H1 (cell line): Measurements from ENCODE around the gene PLA2G2E. TPM values are rescaled to one million over a fixed set of nuclear protein-coding genes. Genes with fewer than 3 reads are reported as not detected.

Experiments used
- CTCF ChIA-PET: fragments of 300-600 bp; sonication (Branson Sonifier 250); formaldehyde crosslinking; loops from one replicate; lab custom pipeline; 2021; ENCODE audit not compliant: partially characterized antibody; lab: Charles Lee
- POLR2A ChIA-PET: fragments of 300-600 bp; sonication (Branson Sonifier 250); formaldehyde crosslinking; loops from one replicate; lab custom pipeline; 2021; ENCODE audit warnings: inconsistent platforms; ENCODE audit not compliant: partially characterized antibody; lab: Charles Lee
- DNase-seq, 2 experiments: peaks; one replicate each; pipeline versions ENCODE4 v3.0.0 to v3.0.0-alpha.2; 2010 to 2022; ENCODE audit warnings: low spot score in 2 of 2, low read depth in 1 of 2, mixed read lengths in 1 of 2
- FAIRE-seq: peaks from 2 replicates; lab custom pipeline; 2011; peaks lifted over from hg19 to GRCh38; lab: Jason Lieb, UNC
- H2AFZ ChIP-seq: 2 replicates; pipeline ENCODE4 v1.8.1; 2012; ENCODE audit warnings: low read length, inconsistent platforms
- H2AK5ac ChIP-seq: 2 replicates; pipeline ENCODE4 v1.6.1; 2013; ENCODE audit warnings: low read depth, low read length
- H2BK120ac ChIP-seq: replicated peaks from 2 replicates; pipeline ENCODE3; 2013; ENCODE audit warnings: low read depth, low read length, inconsistent platforms
- H2BK12ac ChIP-seq: 2 replicates; pipeline ENCODE4 v1.6.1; 2013; ENCODE audit warnings: low read depth, low read length
- H2BK15ac ChIP-seq: 2 replicates; pipeline ENCODE4 v1.6.1; 2013; ENCODE audit warnings: low read length
- H2BK20ac ChIP-seq: 2 replicates; pipeline ENCODE4 v1.6.1; 2013; ENCODE audit warnings: low read length
- H2BK5ac ChIP-seq: 2 replicates; pipeline ENCODE4 v1.6.1; 2013; ENCODE audit warnings: low read depth, low read length
- H3K14ac ChIP-seq: 2 replicates; pipeline ENCODE4 v1.6.1; 2013; ENCODE audit warnings: inconsistent platforms; ENCODE audit not compliant: insufficient read length
- H3K18ac ChIP-seq: 2 replicates; pipeline ENCODE4 v1.6.1; 2013; ENCODE audit warnings: low read length; ENCODE audit errors: extremely low read depth
- H3K23ac ChIP-seq: 2 replicates; pipeline ENCODE4 v1.6.1; 2013; ENCODE audit warnings: inconsistent platforms; ENCODE audit not compliant: insufficient read length
- H3K23me2 ChIP-seq: 2 replicates; pipeline ENCODE4 v1.6.1; 2013; ENCODE audit warnings: low read depth, low read length
- H3K27ac ChIP-seq: 2 replicates; pipeline ENCODE4 v1.6.1; 2011; ENCODE audit warnings: low read depth, low read length, inconsistent platforms
- H3K27me3 ChIP-seq, 4 experiments: replicated peaks in 1 of 4; 1 replicate in 1 of 4; 2 replicates in 3 of 4; pipeline versions ENCODE4 v1.6.1 to v1.8.1; 2011 to 2013; ENCODE audit warnings: low read length in 3 of 4, mild to moderate bottlenecking in 3 of 4, inconsistent platforms in 2 of 4, mixed read lengths in 2 of 4, moderate library complexity in 1 of 4; ENCODE audit not compliant: control insufficient read depth in 3 of 4, insufficient read depth in 3 of 4; ENCODE audit errors: extremely low read depth in 1 of 4
- H3K36me3 ChIP-seq, 4 experiments: 2 replicates each; pipeline versions ENCODE4 v1.6.1 to v1.8.1; 2011 to 2013; ENCODE audit warnings: mild to moderate bottlenecking in 4 of 4, low read length in 3 of 4, moderate library complexity in 2 of 4, control low read depth in 1 of 4, inconsistent platforms in 1 of 4; ENCODE audit not compliant: insufficient read depth in 4 of 4, control insufficient read depth in 2 of 4
- H3K4ac ChIP-seq: replicated peaks from 2 replicates; pipeline ENCODE3; 2013; ENCODE audit warnings: low read length, low read depth, mixed read lengths, inconsistent platforms; ENCODE audit not compliant: insufficient read length
- H3K4me1 ChIP-seq, 4 experiments: replicated peaks in 1 of 4; 1 replicate in 1 of 4; 2 replicates in 3 of 4; pipeline versions ENCODE4 v1.6.1 to v1.8.1; 2011 to 2013; ENCODE audit warnings: low read length in 3 of 4, inconsistent platforms in 2 of 4, mixed read lengths in 1 of 4; ENCODE audit not compliant: insufficient read depth in 4 of 4, control insufficient read depth in 3 of 4
- H3K4me2 ChIP-seq, 2 experiments: 2 replicates each; pipeline versions ENCODE4 v1.6.1 to v1.8.1; 2011 to 2013; ENCODE audit warnings: low read depth in 2 of 2, low read length in 2 of 2, control low read depth in 1 of 2, inconsistent platforms in 1 of 2, mild to moderate bottlenecking in 1 of 2; ENCODE audit not compliant: insufficient read depth in 1 of 2
- H3K4me3 ChIP-seq, 4 experiments: fragments of 200-600, 300-600 bp in 1 of 4; sonication (generic), shearing (Covaris generic), sonication (Bioruptor Twin) in 1 of 4; 2 replicates each; pipeline versions ENCODE4 v1.5.1 to v1.8.1; 2011 to 2016; ENCODE audit warnings: low read length in 4 of 4, low read depth in 3 of 4, control low read depth in 2 of 4, inconsistent platforms in 2 of 4, mild to moderate bottlenecking in 2 of 4, mixed read lengths in 1 of 4, moderate library complexity in 1 of 4; ENCODE audit not compliant: insufficient read depth in 2 of 4; ENCODE audit errors: extremely low read depth in 1 of 4
- H3K56ac ChIP-seq: replicated peaks from 2 replicates; pipeline ENCODE3; 2013; ENCODE audit warnings: low read depth, mild to moderate bottlenecking, mixed read lengths, low read length, inconsistent platforms; ENCODE audit not compliant: insufficient read length
- H3K79me1 ChIP-seq: 2 replicates; pipeline ENCODE4 v1.6.1; 2013; ENCODE audit warnings: low read depth, low read length, control low read depth
- H3K79me2 ChIP-seq, 2 experiments: 2 replicates each; pipeline versions ENCODE4 v1.6.1 to v1.8.1; 2012 to 2013; ENCODE audit warnings: low read length in 2 of 2, mild to moderate bottlenecking in 2 of 2, inconsistent platforms in 1 of 2; ENCODE audit not compliant: insufficient read depth in 2 of 2, control insufficient read depth in 1 of 2
- H3K9ac ChIP-seq, 4 experiments: replicated peaks in 1 of 4; 1 replicate in 1 of 4; 2 replicates in 3 of 4; pipeline versions ENCODE4 v1.6.1 to v1.8.1; 2011 to 2013; ENCODE audit warnings: low read depth in 3 of 4, low read length in 3 of 4, control low read depth in 2 of 4, mild to moderate bottlenecking in 2 of 4, moderate library complexity in 2 of 4, inconsistent platforms in 1 of 4; ENCODE audit errors: extremely low read depth in 1 of 4
- H3K9me3 ChIP-seq, 2 experiments: 2 replicates each; pipeline versions ENCODE4 v1.6.1 to v1.8.1; 2012 to 2013; ENCODE audit warnings: mild to moderate bottlenecking in 2 of 2, moderate library complexity in 2 of 2, control low read depth in 1 of 2, inconsistent platforms in 1 of 2, low read depth in 1 of 2, low read length in 1 of 2, mixed read lengths in 1 of 2; ENCODE audit not compliant: insufficient read depth in 2 of 2
- H4K20me1 ChIP-seq, 2 experiments: replicated peaks in 1 of 2; 2 replicates each; pipeline versions ENCODE3 to v1.8.1; 2011 to 2013; ENCODE audit warnings: inconsistent platforms in 2 of 2, low read length in 2 of 2, mild to moderate bottlenecking in 1 of 2; ENCODE audit not compliant: insufficient read depth in 2 of 2, control insufficient read depth in 1 of 2
- H4K5ac ChIP-seq: 2 replicates; pipeline ENCODE4 v1.6.1; 2013; ENCODE audit warnings: low read length, low read depth, mixed read lengths, inconsistent platforms; ENCODE audit not compliant: insufficient read length
- H4K8ac ChIP-seq: 2 replicates; pipeline ENCODE4 v1.8.0; 2013; ENCODE audit warnings: mild to moderate bottlenecking, moderate library complexity, low read length, inconsistent platforms; ENCODE audit not compliant: insufficient read depth; ENCODE audit errors: extremely low read depth
- H4K91ac ChIP-seq: replicated peaks from 2 replicates; pipeline ENCODE3; 2013; ENCODE audit warnings: low read length, mixed read lengths, inconsistent platforms; ENCODE audit not compliant: insufficient read length
- NANOG ChIP-seq: IDR thresholded peaks from 2 replicates; pipeline ENCODE4 v1.6.1; 2011; ENCODE audit warnings: low read length, low read depth, mild to moderate bottlenecking, inconsistent platforms; ENCODE audit not compliant: insufficient read depth, poor library complexity, severe bottlenecking
- SAP30 ChIP-seq: fragments of 300-600 bp; sonication (generic); IDR thresholded peaks from 2 replicates; pipeline ENCODE4 v1.7.1; 2012; ENCODE audit warnings: low read length, moderate library complexity, mild to moderate bottlenecking, inconsistent platforms; ENCODE audit not compliant: insufficient read depth, insufficient replicate concordance
- WGBS, 2 experiments: shearing (Covaris generic) in 1 of 2; methylation state at CpG; one replicate each; pipeline versions ENCODE4 v1.1.6 to v1.1.7; 2013 to 2015; ENCODE audit warnings: low lambda C conversion rate in 2 of 2, mixed read lengths in 2 of 2, inconsistent platforms in 1 of 2, low coverage in 1 of 2, missing lambda C conversion rate in 1 of 2; ENCODE audit not compliant: insufficient replicate concordance in 2 of 2, insufficient coverage in 1 of 2, insufficient read length in 1 of 2; ENCODE audit errors: extremely low coverage in 1 of 2, missing lambda C conversion rate in 1 of 2; 5-methylcytosine and 5-hydroxymethylcytosine counted together
- polyA plus RNA-seq, 7 experiments: library from polyadenylated mRNA; depleted of rRNA in 3 of 7; stranded (reverse) in 5 of 7; unstranded in 2 of 7; fragments of >200 nt in 5 of 7; fragments of 200-250 nt in 2 of 7; gene quantifications; 1 replicate in 5 of 7; 2 replicates in 1 of 7; 4 replicates in 1 of 7; pipeline versions ENCODE4 v1.2.1 to v1.2.3, GENCODE V29; 2011 to 2013; ENCODE audit warnings: missing spikeins in 2 of 7, mixed read lengths in 2 of 7
- total RNA-seq: library from RNA; stranded (reverse); fragmentation: NEBNext Ultra II Directional; extraction: Animal tissue kit (Norgen Biotek cat#: 25700); gene quantifications from 2 replicates; pipeline ENCODE4 v1.2.1, GENCODE V29; 2021

PLA2G2E gene
- total and polyA plus RNA-seq, 2 of the 8 experiments (the other 6 are each of a cell fraction or from before 2014, with no cell fraction given), result not detected

DNA sequence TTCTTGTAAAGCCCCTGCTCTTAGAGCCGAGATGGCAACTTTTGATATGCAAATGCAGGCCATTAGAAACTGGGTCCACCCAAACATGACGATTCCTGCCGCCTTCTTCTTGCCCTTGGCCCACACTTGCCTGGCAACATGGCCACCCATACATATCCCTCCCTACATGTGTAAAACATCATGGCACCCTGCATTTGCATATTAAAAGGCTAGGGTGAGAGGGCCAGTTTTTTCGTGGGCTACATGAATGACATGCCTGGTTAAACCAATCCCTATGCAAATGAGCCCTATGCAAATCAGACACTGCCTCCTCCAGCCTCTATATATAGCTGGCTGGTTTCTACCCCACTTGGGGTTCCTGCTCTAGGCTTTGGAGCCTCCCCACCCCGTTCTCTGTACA lies 37.2 kb upstream of the PLA2G2E start:
- H3K9me3 ChIP-seq, result peaks cover 0 to 5% of the 10 kb centered on the region in 2 experiments; a peak in 1 of 4 replicates
- no peak overlapping the region for H3K4ac ChIP-seq
- ChIA-PET POLR2A (no interaction called here), CTCF (interaction anchor here (1.2 kb wide), 1 partner anchor 15 kb away, joined by 3 read pairs; no protein-coding TSS in a partner anchor)
- H2AFZ ChIP-seq, result no peak overlapping the region
- H3K4me3 ChIP-seq, result no peak overlapping the region
- no peak overlapping the region for H2BK12ac ChIP-seq
- 64% methylated on average over 5 of the region's 5 CpGs; no CpG with 5 or more reads in 1 of the 2 experiments for WGBS, 2 experiments
- no peaks in the 10 kb centered on the region; a peak in 1 of 7 replicates for H3K27me3 ChIP-seq
- no peak overlapping the region for H4K5ac ChIP-seq
- H2BK20ac ChIP-seq, result no peak overlapping the region
- H3K36me3 ChIP-seq, result no peaks in the 10 kb centered on the region
- no peaks in the 10 kb centered on the region for H3K23me2 ChIP-seq
- H2BK15ac ChIP-seq, result no peak overlapping the region
- H3K18ac ChIP-seq, result peak overlapping the region; percentile 32; the same call in 1 of the 2 replicates
- H4K8ac ChIP-seq, result no peak overlapping the region
- H3K56ac ChIP-seq, result no peak overlapping the region
- no peak for FAIRE-seq
- TF ChIP-seq NANOG (peak; percentile 2), SAP30 (no peak)
- no peak overlapping the region for H3K9ac ChIP-seq
- no peak overlapping the region for H3K23ac ChIP-seq
- no peak overlapping the region for H2AK5ac ChIP-seq
- H4K20me1 ChIP-seq, result no peaks in the 10 kb centered on the region
- H3K79me2 ChIP-seq, result no peaks in the 10 kb centered on the region
- H3K4me1 ChIP-seq, result peaks cover 0 to 1% (median 0%) of the 10 kb centered on the region in 4 experiments; a peak in 3 of 7 replicates
- H3K79me1 ChIP-seq, result no peaks in the 10 kb centered on the region
- H2BK5ac ChIP-seq, result no peak overlapping the region
- DNase-seq, result no peak
- H3K14ac ChIP-seq, result no peak overlapping the region
- H4K91ac ChIP-seq, result no peak overlapping the region
- H3K27ac ChIP-seq, result no peak overlapping the region
- peak overlapping the region; percentile 11 to 13; a peak in 2 of 4 replicates for H3K4me2 ChIP-seq
- no peak overlapping the region for H2BK120ac ChIP-seq
